Colon (tissue), 2 donors: ENCODE results near the gene ADAM21.
"Not testable (repeated sequence)": the region's sequence is repeated elsewhere in the genome, so short reads cannot be mapped to it uniquely, and the experiment has no call there.

Experiments
- FAIRE-seq: peaks from 2 replicates; lab custom pipeline; 2012; peaks lifted over from hg19 to GRCh38; lab: Jason Lieb, UNC
- donor health status: control.
- donor health status: control.

The ADAM21 gene

DNA sequence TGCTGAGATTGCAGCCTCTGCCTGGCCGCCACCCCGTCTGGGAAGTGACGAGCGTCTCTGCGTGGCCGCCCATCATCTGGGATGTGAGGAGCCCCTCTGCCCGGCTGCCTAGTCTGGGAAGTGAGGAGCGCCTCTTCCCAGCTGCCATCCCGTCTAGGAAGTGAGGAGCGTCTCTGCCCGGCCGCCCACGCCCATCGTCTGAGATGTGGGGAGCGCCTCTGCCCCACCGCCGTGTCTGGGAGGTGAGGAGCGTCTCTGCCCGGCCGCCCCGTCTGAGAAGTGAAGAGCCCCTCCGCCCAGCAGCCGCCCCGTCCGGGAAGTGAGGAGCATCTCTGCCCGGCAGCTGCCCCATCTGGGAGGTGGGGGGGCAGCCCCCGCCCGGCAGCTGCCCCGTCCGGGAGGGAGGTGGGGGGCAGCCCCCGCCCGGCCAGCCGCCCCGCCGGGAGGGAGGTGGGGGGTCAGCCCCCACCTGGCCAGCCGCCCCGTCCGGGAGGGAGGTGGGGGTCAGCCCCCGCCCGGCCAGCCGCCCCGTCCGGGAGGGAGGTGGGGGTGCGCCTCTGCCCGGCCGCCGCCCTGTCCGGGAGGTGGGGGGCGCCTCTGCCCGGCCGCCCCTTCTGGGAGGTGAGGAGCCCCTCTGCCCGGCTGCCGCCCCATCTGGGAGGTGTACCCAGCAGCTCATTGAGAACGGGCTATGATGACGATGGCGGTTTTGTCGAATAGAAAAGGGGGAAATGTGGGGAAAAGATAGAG lies 25.6 kb downstream of the ADAM21 start:
- not testable (repeated sequence) for FAIRE-seq

DNA sequence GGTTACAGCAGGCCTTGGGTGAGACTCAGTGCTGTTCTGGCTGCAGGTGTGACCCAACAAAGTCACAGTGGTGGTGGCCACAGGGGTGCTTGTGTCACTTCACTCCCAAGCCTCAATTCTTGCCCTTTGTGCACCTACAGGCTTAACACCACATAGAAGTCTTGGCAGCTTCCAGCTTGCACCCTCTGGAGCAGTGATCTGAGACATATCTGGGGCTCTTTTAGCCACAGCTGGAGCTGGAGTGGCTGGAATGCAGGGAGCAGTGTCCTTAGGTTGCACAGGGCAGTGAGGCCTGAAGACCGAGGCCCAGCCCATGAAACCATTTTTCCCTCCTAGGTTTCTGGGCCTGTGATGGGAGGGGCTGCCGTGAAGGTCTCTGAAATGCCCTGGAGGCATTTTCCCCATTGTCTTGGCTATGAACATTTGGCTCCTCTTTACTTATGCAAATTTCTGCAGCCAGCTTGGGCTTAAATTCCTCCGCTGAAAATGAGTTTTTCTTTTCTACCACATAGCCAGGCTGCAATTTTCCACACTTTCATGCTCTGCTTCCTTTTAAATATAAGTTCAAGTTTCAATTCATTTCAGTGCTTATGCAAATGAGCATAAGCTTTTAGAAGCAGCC lies 37.7 kb downstream of the ADAM21 start:
- no peak for FAIRE-seq

GRCh38 chr14:70498191-70498590 lies 46.2 kb downstream of the ADAM21 start:
- no peak for FAIRE-seq
